SJSA1 (cell line): ENCODE data around the gene YWHAG. TPM values are rescaled to one million over a fixed set of nuclear protein-coding genes. Genes with fewer than 3 reads are reported as not detected.

Experiments used
- DNase-seq, 2 experiments: peaks; one replicate each; pipeline ENCODE4 v3.0.0-alpha.2; 2015 to 2020; ENCODE audit warnings: low spot score in 2 of 2, low read depth in 1 of 2
- H3K27ac ChIP-seq: fragments of 250-450 bp; sonication (Bioruptor Pico); 2 replicates; pipeline ENCODE4 v1.5.1; 2020; ENCODE audit warnings: mild to moderate bottlenecking, moderate library complexity
- H3K27me3 ChIP-seq: fragments of 250-450 bp; sonication (Bioruptor Pico); replicated peaks from 2 replicates; pipeline ENCODE4 v1.5.1; 2020; ENCODE audit warnings: mild to moderate bottlenecking, moderate library complexity
- H3K36me3 ChIP-seq: fragments of 250-450 bp; sonication (Bioruptor Pico); 2 replicates; pipeline ENCODE4 v1.5.1; 2020; ENCODE audit warnings: mild to moderate bottlenecking
- H3K4me1 ChIP-seq: fragments of 250-450 bp; sonication (Bioruptor Pico); replicated peaks from 2 replicates; pipeline ENCODE4 v1.6.1; 2021; ENCODE audit warnings: mild to moderate bottlenecking
- H3K4me3 ChIP-seq: fragments of 250-450 bp; sonication (Bioruptor Pico); 2 replicates; pipeline ENCODE4 v1.5.1; 2020; ENCODE audit warnings: mild to moderate bottlenecking
- H3K9me3 ChIP-seq: fragments of 250-450 bp; sonication (Bioruptor Pico); replicated peaks from 2 replicates; pipeline ENCODE4 v1.5.1; 2020; ENCODE audit warnings: mild to moderate bottlenecking
- total RNA-seq: library from RNA; depleted of rRNA; stranded (reverse); fragments of >200 nt; shearing (Covaris generic); gene quantifications from 2 replicates; pipeline ENCODE4 v1.2.3, GENCODE V29; 2014; rRNA removed

The YWHAG gene
- total RNA-seq, 1 experiment from 2014 or later = 76.1 TPM

DNA sequence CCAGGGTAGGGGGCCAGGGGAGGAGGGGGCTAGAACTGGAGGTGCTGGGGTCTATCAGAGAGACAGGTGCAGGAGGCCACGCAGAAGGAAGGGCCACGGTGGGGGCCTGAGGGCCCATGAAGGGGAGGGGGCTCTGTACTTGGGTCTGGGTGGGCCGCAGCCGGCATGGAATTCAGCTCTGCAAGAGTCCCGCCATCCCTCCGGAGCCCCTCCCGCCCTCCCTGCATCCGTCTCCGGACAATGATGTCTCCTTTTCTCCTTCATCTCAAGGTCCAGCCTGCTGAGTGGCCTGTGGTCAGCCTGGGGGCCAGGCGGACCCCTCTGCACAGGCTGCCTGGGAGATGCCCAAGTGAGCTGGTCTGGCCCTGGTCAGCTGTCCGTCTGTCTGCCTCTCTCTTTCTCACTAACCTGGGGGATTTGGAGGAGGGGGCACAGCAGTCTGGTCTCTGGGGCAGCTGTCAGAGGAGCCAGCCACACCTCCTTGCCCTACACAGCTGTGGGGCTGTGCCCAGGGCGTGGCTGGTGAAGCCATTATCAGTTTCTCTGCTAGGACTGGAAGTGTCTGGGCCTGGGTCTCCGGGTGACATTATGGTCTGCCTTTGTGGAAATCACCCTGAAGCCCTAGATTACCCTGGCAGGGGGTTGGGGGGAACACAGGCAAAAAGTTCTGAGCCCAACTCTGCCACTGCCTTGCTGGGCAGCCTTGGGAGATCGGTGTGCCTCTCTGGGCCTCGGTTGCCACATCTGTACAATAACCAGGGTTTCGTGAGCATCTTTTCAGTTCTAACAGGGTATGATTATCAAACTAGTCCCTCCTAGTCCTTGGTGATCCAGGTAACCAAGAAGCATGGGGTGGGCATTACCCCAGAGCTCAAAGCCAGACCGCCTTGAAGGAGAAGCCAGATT lies 75.3 kb downstream of the YWHAG start:
- Histone ChIP-seq H3K36me3 (no peaks in the 10 kb centered on the region), H3K4me3 (no peak overlapping the region)

DNA sequence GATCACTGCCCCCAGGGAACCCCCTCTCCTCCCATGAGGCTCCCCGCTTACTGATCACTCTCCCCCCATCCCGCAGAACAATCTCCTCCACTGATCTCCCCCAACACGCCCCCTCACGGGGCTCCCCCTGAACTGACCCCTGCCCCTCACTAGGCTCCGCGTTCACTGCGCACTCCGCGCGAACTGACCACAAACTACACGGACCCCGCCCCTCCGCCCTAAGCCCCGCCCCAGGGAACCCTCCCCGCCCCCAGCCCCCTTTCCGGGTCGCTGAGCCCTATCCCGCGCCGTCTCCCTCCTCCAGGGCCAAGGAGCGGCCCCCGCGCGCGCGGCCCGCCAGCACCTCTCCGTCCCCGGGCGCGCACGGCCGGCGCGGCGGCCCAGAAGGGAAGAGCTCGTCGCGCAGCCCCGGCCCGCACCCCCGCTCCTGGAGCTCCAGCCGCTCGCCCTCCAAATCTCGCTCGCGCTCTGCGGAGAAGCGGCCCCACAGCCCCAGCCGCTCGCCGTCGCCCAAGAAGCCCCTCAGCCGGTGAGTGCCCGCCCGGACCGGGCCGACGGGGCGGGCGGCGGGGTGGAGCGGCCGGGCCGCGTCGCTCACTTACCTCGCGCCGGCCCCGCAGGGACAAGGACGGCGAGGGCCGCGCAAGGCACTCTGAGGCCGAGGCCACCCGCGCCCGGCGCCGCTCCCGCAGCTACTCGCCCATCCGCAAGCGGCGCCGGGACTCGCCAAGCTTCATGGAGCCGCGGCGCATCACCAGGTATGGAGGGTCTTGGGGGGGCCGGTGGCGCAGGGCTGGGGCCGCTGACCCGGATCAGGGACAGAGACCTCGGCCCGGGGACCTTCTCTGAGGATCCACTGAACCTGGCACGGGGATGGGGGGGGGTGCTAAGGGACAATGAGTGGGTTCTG lies 76.2 kb downstream of the YWHAG start:
- H3K27ac ChIP-seq = no peak overlapping the region
- peak overlapping the region; percentile 32 for H3K4me3 ChIP-seq
- DNase-seq = no peak
- H3K36me3 ChIP-seq = no peaks in the 10 kb centered on the region
- H3K4me1 ChIP-seq = peaks cover 9% of the 10 kb centered on the region
- peaks cover 25% of the 10 kb centered on the region for H3K27me3 ChIP-seq
- H3K9me3 ChIP-seq = no peaks in the 10 kb centered on the region

More for the DNA sequence above, 75.3 kb downstream of the YWHAG start:
- Histone ChIP-seq H3K4me1 (peaks cover 9% of the 10 kb centered on the region), H3K9me3 (no peaks in the 10 kb centered on the region), H3K27me3 (peaks cover 25% of the 10 kb centered on the region), H3K27ac (no peak overlapping the region)
- no peak for DNase-seq

DNA sequence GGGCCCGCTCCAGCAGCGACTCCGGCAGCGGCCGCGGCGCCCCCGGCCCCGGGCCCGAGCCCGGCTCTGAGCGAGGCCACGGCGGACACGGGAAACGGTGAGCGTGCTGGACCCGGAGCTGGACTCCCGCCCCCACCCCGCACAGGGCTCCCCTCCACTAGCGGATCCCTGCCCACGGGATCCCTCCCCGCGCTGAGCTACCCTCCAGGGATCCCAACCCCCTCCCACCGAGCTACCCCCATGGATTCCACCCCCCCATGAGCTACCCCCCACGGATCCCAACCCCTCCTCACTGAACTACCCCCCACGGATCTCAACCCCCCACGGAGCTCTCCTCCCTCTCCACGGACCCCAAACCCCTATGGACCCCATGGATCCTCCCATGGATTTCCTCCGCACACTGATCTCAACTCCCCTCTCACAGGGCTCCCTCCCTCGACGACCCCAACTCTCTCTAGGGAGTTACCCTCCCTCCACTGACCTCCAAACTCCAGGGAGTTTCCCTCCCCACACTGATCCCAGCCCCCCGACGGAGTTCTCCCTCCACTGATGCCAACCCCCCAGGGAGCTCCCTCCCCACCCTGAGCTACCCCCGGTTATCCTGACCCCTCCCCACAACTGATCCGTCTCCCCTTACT lies 77.0 kb downstream of the YWHAG start:
- no peak for DNase-seq
- H3K4me1 ChIP-seq = peaks cover 9% of the 10 kb centered on the region
- H3K36me3 ChIP-seq = no peaks in the 10 kb centered on the region
- peak overlapping the region; percentile 22; the same call in 1 of the 2 replicates for H3K4me3 ChIP-seq
- no peaks in the 10 kb centered on the region for H3K9me3 ChIP-seq
- peaks cover 25% of the 10 kb centered on the region for H3K27me3 ChIP-seq
- H3K27ac ChIP-seq = no peak overlapping the region

DNA sequence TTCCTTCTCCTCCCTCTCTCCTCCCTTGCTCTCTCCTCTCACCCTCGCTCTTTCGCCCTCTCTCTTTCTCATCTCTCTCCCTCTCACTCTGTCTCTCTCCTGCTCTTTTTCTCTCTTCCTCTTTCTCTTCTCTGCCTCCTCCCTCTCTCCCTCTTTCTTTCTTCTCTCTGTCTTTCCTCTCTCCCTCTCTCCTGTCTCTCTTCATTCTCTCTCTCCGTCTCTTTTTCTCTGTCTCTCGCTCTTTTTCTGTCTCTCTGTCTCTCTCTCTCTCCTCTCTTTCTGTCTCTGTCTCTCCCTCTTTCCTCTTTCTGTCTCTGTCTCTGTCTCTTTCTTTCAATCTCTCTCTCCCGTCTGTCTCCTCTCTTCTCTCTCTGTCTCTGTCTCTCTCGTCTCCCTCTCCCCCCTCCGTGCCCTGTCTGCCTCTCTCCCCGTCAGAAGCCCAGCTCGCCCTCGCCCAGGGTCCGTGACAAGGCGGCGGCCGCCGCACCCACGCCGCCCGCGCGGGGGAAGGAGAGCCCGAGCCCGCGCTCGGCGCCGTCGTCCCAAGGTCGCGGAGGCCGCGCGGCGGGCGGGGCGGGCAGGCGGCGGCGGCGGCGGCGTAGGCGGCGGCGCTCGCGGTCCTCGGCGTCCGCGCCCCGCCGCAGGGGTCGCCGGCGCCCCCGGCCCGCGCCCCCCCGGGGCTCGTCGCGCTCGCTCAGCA lies 77.6 kb downstream of the YWHAG start:
- Histone ChIP-seq H3K27ac (no peak overlapping the region), H3K27me3 (peaks cover 25% of the 10 kb centered on the region), H3K4me1 (peaks cover 9% of the 10 kb centered on the region), H3K36me3 (no peaks in the 10 kb centered on the region), H3K4me3 (peak overlapping the region; percentile 22), H3K9me3 (no peaks in the 10 kb centered on the region)
- no peak for DNase-seq

DNA sequence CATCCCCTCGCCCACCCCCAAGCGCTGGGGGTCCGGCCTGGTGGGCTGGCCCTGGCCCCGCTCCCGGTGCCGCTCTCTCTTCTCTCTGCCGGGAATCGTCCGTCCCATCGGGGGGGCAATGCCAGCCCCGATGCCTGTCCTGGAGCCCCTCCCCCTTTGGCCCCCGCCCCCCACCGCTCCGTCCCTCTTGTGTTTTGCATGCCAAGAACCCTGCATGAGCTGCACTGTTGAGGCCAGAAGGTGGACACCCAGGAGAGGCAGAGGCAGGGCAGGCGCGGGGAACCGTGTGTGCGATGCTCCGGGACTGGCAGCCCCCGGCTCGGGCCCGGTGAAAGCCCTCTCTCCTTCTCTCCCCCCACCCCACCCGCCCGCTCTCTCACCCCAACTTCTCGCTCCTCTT lies 78.4 kb downstream of the YWHAG start:
- DNase-seq = no peak
- Histone ChIP-seq H3K36me3 (no peaks in the 10 kb centered on the region), H3K4me1 (peaks cover 9% of the 10 kb centered on the region), H3K4me3 (no peak overlapping the region), H3K27me3 (peaks cover 25% of the 10 kb centered on the region), H3K9me3 (no peaks in the 10 kb centered on the region), H3K27ac (no peak overlapping the region)

DNA sequence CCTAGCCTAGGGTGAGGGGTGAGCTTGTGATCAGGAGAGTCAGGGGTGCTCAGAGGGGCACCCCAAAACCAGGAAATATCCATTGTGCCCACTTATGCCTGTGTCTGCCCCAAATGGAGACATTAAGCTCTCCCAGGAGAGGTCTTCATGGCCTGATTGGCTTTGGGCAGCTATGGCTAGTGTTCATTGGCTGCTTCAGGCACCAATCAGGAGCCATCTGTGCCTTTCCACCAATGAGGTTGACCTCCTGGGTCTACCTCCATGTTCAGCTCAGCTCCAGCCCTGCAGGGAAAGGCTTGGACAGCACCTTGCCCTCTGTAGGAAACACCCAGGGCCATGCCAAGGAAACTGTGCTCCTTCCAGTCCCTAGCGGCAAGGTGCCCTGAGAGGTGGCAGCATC lies 80.3 kb downstream of the YWHAG start:
- Histone ChIP-seq H3K4me3 (no peak overlapping the region), H3K27ac (no peak overlapping the region), H3K4me1 (peaks cover 9% of the 10 kb centered on the region), H3K36me3 (no peaks in the 10 kb centered on the region), H3K27me3 (peaks cover 15% of the 10 kb centered on the region), H3K9me3 (no peaks in the 10 kb centered on the region)
- DNase-seq = no peak

Other genes with a start within 250 kb of the YWHAG start
- 0.24 TPM in 1 of 2 replicates, not detected in the other for gene SRRM3, start 157.1 kb downstream of the YWHAG start, total RNA-seq
- 119 and 221 TPM in 2 replicates for gene HSPB1, start 56.3 kb downstream of the YWHAG start, total RNA-seq
- 0.34 TPM in 1 of 2 replicates, not detected in the other for gene SSC4D, start 50.7 kb upstream of the YWHAG start, total RNA-seq
- 0.58 and 3.7 TPM in 2 replicates for gene ZP3, start 66.0 kb upstream of the YWHAG start, total RNA-seq
- gene DTX2, start 102.7 kb upstream of the YWHAG start, total RNA-seq = 8.2 and 17.5 TPM in 2 replicates
- gene UPK3B, start 151.6 kb upstream of the YWHAG start, total RNA-seq = 0.11 TPM in 1 of 2 replicates, not detected in the other
- gene SPDYE16, start 184.3 kb upstream of the YWHAG start, total RNA-seq = not detected in 2 replicates